ES-I3 (cell line): ENCODE measurements around the gene JAZF1.

Experiments used
- H3K36me3 ChIP-seq: 2 replicates; pipeline ENCODE4 v1.6.1; 2013; ENCODE audit warnings: mild to moderate bottlenecking, low read length, control low read depth, moderate library complexity; ENCODE audit not compliant: insufficient read depth
- H3K4me1 ChIP-seq: 2 replicates; pipeline ENCODE4 v1.6.1; 2013; ENCODE audit warnings: mild to moderate bottlenecking, control low read depth, low read length; ENCODE audit not compliant: insufficient read depth
- H3K9ac ChIP-seq: 2 replicates; pipeline ENCODE4 v1.6.1; 2013; ENCODE audit warnings: low read depth, mild to moderate bottlenecking, low read length, moderate library complexity
- H3K9me3 ChIP-seq: 2 replicates; pipeline ENCODE4 v1.6.1; 2013; ENCODE audit warnings: mild to moderate bottlenecking, low read length, moderate library complexity; ENCODE audit not compliant: control insufficient read depth, insufficient read depth

Gene JAZF1

GRCh38 chr7:27916372-27916771, 264.2 kb downstream of the JAZF1 start:
- H3K4me1 ChIP-seq: peaks cover 26% of the 10 kb centered on the region
- H3K9me3 ChIP-seq: no peaks in the 10 kb centered on the region
- no peaks in the 10 kb centered on the region for H3K36me3 ChIP-seq
- no peak overlapping the region for H3K9ac ChIP-seq

GRCh38 chr7:27914409-27914808, 266.2 kb downstream of the JAZF1 start:
- Histone ChIP-seq H3K36me3 (no peaks in the 10 kb centered on the region), H3K9ac (no peak overlapping the region), H3K4me1 (peaks cover 31% of the 10 kb centered on the region), H3K9me3 (no peaks in the 10 kb centered on the region)

- H3K36me3 ChIP-seq: no peaks in the 10 kb centered on the region
- H3K9me3 ChIP-seq: no peaks in the 10 kb centered on the region
- H3K4me1 ChIP-seq: peaks cover 32% of the 10 kb centered on the region
- H3K9ac ChIP-seq: no peak overlapping the region
These were observed 267.8 kb downstream of the JAZF1 start for GRCh38 chr7:27912751-27913150.

- H3K9ac ChIP-seq: no peak overlapping the region
- no peaks in the 10 kb centered on the region for H3K9me3 ChIP-seq
- H3K36me3 ChIP-seq: no peaks in the 10 kb centered on the region
- H3K4me1 ChIP-seq: peaks cover 40% of the 10 kb centered on the region
These were observed 268.7 kb downstream of the JAZF1 start for GRCh38 chr7:27911920-27912319.

GRCh38 chr7:27910326-27910725, 270.3 kb downstream of the JAZF1 start:
- H3K36me3 ChIP-seq: no peaks in the 10 kb centered on the region
- H3K9ac ChIP-seq: no peak overlapping the region
- H3K4me1 ChIP-seq: peaks cover 52% of the 10 kb centered on the region
- no peaks in the 10 kb centered on the region for H3K9me3 ChIP-seq

- H3K9ac ChIP-seq: no peak overlapping the region
- peaks cover 52% of the 10 kb centered on the region for H3K4me1 ChIP-seq
- H3K9me3 ChIP-seq: no peaks in the 10 kb centered on the region
- H3K36me3 ChIP-seq: no peaks in the 10 kb centered on the region
These were observed 271.9 kb downstream of the JAZF1 start for GRCh38 chr7:27908534-27909165.

GRCh38 chr7:27906385-27907091, 274.1 kb downstream of the JAZF1 start:
- Histone ChIP-seq H3K9me3 (no peaks in the 10 kb centered on the region), H3K4me1 (peaks cover 38% of the 10 kb centered on the region), H3K9ac (no peak overlapping the region), H3K36me3 (no peaks in the 10 kb centered on the region)

- H3K9ac ChIP-seq: no peak overlapping the region
- peaks cover 32% of the 10 kb centered on the region for H3K4me1 ChIP-seq
- H3K36me3 ChIP-seq: no peaks in the 10 kb centered on the region
- H3K9me3 ChIP-seq: no peaks in the 10 kb centered on the region
These were observed 274.6 kb downstream of the JAZF1 start for GRCh38 chr7:27905951-27906350.

GRCh38 chr7:27901028-27901760, 279.4 kb downstream of the JAZF1 start:
- peaks cover 4% of the 10 kb centered on the region for H3K4me1 ChIP-seq
- H3K9ac ChIP-seq: no peak overlapping the region
- no peaks in the 10 kb centered on the region for H3K9me3 ChIP-seq
- H3K36me3 ChIP-seq: no peaks in the 10 kb centered on the region

- H3K36me3 ChIP-seq: no peaks in the 10 kb centered on the region
- H3K9me3 ChIP-seq: no peaks in the 10 kb centered on the region
- no peaks in the 10 kb centered on the region for H3K4me1 ChIP-seq
- H3K9ac ChIP-seq: no peak overlapping the region
These were observed 280.6 kb downstream of the JAZF1 start for GRCh38 chr7:27900006-27900405.

- Histone ChIP-seq H3K9ac (no peak overlapping the region), H3K4me1 (no peaks in the 10 kb centered on the region), H3K9me3 (no peaks in the 10 kb centered on the region), H3K36me3 (no peaks in the 10 kb centered on the region)
These were observed 281.0 kb downstream of the JAZF1 start for GRCh38 chr7:27899601-27900000.

GRCh38 chr7:27897441-27897847, 283.2 kb downstream of the JAZF1 start:
- no peak overlapping the region for H3K9ac ChIP-seq
- H3K4me1 ChIP-seq: no peaks in the 10 kb centered on the region

GRCh38 chr7:27897001-27897400, 283.6 kb downstream of the JAZF1 start:
- Histone ChIP-seq H3K4me1 (no peaks in the 10 kb centered on the region), H3K9ac (no peak overlapping the region), H3K9me3 (no peaks in the 10 kb centered on the region), H3K36me3 (no peaks in the 10 kb centered on the region)

More at GRCh38 chr7:27897441-27897847, 283.2 kb downstream of the JAZF1 start:
- H3K9me3 ChIP-seq: no peaks in the 10 kb centered on the region
- H3K36me3 ChIP-seq: no peaks in the 10 kb centered on the region

GRCh38 chr7:27895551-27895950, 285.0 kb downstream of the JAZF1 start:
- Histone ChIP-seq H3K36me3 (no peaks in the 10 kb centered on the region), H3K9me3 (no peaks in the 10 kb centered on the region), H3K4me1 (no peaks in the 10 kb centered on the region), H3K9ac (no peak overlapping the region)
